SU-DHL-6 (cell line): ENCODE data around the gene ARHGAP28.

Source experiments
- H2AFZ ChIP-seq: fragments of 200-600 bp; sonication (generic); 2 replicates; pipeline ENCODE4 v1.6.1; 2014; ENCODE audit warnings: low read depth, mild to moderate bottlenecking, moderate library complexity, mixed read lengths, antibody characterized with exemption, low read length; ENCODE audit not compliant: severe bottlenecking
- H3F3A ChIP-seq: fragments of 200-600 bp; shearing (Covaris generic); 2 replicates; pipeline ENCODE4 v1.6.0; 2016; ENCODE audit warnings: antibody characterized with exemption, mild to moderate bottlenecking; ENCODE audit not compliant: insufficient read depth
- H3K27ac ChIP-seq: fragments of 200-600 bp; sonication (generic); 2 replicates; pipeline ENCODE4 v1.5.1; 2016; ENCODE audit warnings: low read depth, mild to moderate bottlenecking, low read length, moderate library complexity, mixed read lengths
- H3K27me3 ChIP-seq: fragments of 200-600 bp; sonication (generic), shearing (Covaris generic); 2 replicates; pipeline ENCODE4 v1.6.0; 2014; ENCODE audit warnings: mild to moderate bottlenecking, low read length
- H3K36me3 ChIP-seq: fragments of 200-600 bp; sonication (generic); 2 replicates; pipeline ENCODE4 v1.6.1; 2014; ENCODE audit warnings: mild to moderate bottlenecking, low read length, mixed read lengths
- H3K4me2 ChIP-seq: fragments of 300-600, 200-600 bp; shearing (Covaris generic), sonication (generic); 2 replicates; pipeline ENCODE4 v1.6.0; 2014; ENCODE audit warnings: low read length, low read depth, mild to moderate bottlenecking; ENCODE audit not compliant: poor library complexity, severe bottlenecking
- H3K4me3 ChIP-seq: fragments of 200-600 bp; sonication (generic); 2 replicates; pipeline ENCODE4 v1.5.1; 2014; ENCODE audit warnings: antibody characterized with exemption, low read length, mild to moderate bottlenecking, mixed read lengths; ENCODE audit not compliant: insufficient read depth, poor library complexity, severe bottlenecking
- H3K79me2 ChIP-seq: fragments of 200-600 bp; sonication (generic); 2 replicates; pipeline ENCODE4 v1.6.1; 2014; ENCODE audit warnings: mild to moderate bottlenecking, low read length, moderate library complexity; ENCODE audit not compliant: insufficient read depth
- H3K9ac ChIP-seq: fragments of 200-600 bp; sonication (generic); 2 replicates; pipeline ENCODE4 v1.7.0; 2014; ENCODE audit warnings: mild to moderate bottlenecking, low read length
- H3K9me2 ChIP-seq: fragments of 200-600 bp; sonication (generic); replicated peaks from 2 replicates; pipeline ENCODE4 v1.6.1; 2014; ENCODE audit warnings: low read length; ENCODE audit not compliant: insufficient read depth
- H3K9me3 ChIP-seq: fragments of 200-600 bp; sonication (generic); 2 replicates; pipeline ENCODE4 v1.6.1; 2014; ENCODE audit warnings: low read length, mixed read lengths; ENCODE audit not compliant: insufficient read depth
- H4K20me1 ChIP-seq: fragments of 200-600 bp; sonication (generic); 2 replicates; pipeline ENCODE4 v1.6.1; 2014; ENCODE audit warnings: low read depth, mild to moderate bottlenecking, antibody characterized with exemption, low read length, moderate library complexity, mixed read lengths
- EZH2phosphoT487 ChIP-seq: fragments of 200-600 bp; sonication (generic), shearing (Covaris generic); conservative IDR thresholded peaks from 2 replicates; pipeline ENCODE4 v1.6.1; 2018; ENCODE audit warnings: mild to moderate bottlenecking, antibody characterized with exemption, low read length, moderate library complexity, mixed read lengths
- TF ChIP-seq, protein P1 (sequence below): fragments of 200-600 bp; sonication (generic); IDR thresholded peaks from one replicate; pipeline ENCODE4 v1.5.1; 2017; ENCODE audit warnings: antibody characterized with exemption, mild to moderate bottlenecking, low read length, moderate library complexity; ENCODE audit not compliant: insufficient read depth, poor library complexity, severe bottlenecking

ARHGAP28 gene

DNA sequence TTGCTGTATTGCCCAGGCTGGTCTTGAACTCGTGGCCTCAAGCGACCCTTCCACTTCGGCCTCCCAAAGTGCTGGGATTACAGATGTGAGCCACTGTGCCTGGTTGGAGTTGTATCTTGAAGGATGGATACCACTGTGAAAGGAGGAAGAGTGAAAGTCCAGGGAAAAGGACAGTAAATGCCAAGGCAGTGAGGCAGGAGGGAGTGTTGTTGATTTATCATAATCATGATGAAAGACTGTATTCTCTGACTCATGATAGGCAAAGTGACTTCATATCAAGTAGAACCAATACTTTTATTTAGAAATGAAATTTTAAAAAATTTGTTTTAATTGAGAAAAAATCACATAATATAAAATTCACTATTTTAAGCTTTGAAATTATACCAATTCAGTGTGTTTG is 162.3 kb downstream of the ARHGAP28 start:
- Histone ChIP-seq H2AFZ (no peak overlapping the region), H3K9ac (no peak overlapping the region), H4K20me1 (no peaks in the 10 kb centered on the region), H3K4me2 (no peak overlapping the region), H3K79me2 (no peaks in the 10 kb centered on the region), H3K4me3 (no peak overlapping the region), H3K9me3 (no peaks in the 10 kb centered on the region), H3K27me3 (no peaks in the 10 kb centered on the region), H3F3A (no peaks in the 10 kb centered on the region), H3K9me2 (no peaks in the 10 kb centered on the region), H3K36me3 (no peaks in the 10 kb centered on the region), H3K27ac (no peak overlapping the region)
- TF ChIP-seq, protein P1, sequence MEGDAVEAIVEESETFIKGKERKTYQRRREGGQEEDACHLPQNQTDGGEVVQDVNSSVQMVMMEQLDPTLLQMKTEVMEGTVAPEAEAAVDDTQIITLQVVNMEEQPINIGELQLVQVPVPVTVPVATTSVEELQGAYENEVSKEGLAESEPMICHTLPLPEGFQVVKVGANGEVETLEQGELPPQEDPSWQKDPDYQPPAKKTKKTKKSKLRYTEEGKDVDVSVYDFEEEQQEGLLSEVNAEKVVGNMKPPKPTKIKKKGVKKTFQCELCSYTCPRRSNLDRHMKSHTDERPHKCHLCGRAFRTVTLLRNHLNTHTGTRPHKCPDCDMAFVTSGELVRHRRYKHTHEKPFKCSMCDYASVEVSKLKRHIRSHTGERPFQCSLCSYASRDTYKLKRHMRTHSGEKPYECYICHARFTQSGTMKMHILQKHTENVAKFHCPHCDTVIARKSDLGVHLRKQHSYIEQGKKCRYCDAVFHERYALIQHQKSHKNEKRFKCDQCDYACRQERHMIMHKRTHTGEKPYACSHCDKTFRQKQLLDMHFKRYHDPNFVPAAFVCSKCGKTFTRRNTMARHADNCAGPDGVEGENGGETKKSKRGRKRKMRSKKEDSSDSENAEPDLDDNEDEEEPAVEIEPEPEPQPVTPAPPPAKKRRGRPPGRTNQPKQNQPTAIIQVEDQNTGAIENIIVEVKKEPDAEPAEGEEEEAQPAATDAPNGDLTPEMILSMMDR, result no peak
- TF ChIP-seq EZH2phosphoT487, result no peak

DNA sequence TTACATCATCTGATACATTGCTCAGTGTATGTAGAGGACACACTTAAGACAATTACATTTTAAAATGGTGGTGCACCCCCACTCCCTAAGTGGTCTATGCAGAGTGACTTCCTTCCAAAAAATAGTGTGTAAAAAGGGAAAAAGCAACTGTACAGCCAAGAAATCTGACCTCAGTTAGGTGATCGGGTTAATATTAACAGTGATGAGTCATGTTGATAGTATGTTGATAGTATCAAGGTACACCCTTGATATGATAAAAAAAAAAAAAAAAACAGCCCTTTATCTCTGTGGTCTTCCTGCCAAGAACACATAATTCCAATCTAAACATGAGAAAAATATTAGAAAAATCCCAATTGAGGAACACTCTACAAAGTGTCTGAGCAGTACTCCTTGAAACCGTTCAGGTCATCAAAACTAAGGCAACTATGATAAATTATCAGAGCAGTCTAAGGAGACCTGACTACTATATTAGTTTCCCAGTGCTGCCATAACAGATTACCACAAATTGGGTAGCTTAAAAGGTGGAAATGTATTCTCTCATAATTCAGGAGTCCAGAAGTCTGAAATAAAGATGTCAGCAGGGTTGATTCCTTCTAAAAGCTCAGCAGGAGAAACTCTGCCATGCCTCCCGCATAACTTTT is 171.9 kb downstream of the ARHGAP28 start:
- H3K79me2 ChIP-seq, result no peaks in the 10 kb centered on the region
- no peak overlapping the region for H3K9ac ChIP-seq
- no peaks in the 10 kb centered on the region for H4K20me1 ChIP-seq
- no peaks in the 10 kb centered on the region for H3K36me3 ChIP-seq
- no peak for TF ChIP-seq EZH2phosphoT487
- TF ChIP-seq, protein P1, result no peak
- H3K4me2 ChIP-seq, result no peak overlapping the region
- H3K9me2 ChIP-seq, result no peaks in the 10 kb centered on the region
- no peaks in the 10 kb centered on the region for H3K9me3 ChIP-seq
- H2AFZ ChIP-seq, result no peak overlapping the region
- no peaks in the 10 kb centered on the region for H3F3A ChIP-seq
- H3K27ac ChIP-seq, result no peak overlapping the region
- no peaks in the 10 kb centered on the region for H3K27me3 ChIP-seq
- H3K4me3 ChIP-seq, result no peak overlapping the region

DNA sequence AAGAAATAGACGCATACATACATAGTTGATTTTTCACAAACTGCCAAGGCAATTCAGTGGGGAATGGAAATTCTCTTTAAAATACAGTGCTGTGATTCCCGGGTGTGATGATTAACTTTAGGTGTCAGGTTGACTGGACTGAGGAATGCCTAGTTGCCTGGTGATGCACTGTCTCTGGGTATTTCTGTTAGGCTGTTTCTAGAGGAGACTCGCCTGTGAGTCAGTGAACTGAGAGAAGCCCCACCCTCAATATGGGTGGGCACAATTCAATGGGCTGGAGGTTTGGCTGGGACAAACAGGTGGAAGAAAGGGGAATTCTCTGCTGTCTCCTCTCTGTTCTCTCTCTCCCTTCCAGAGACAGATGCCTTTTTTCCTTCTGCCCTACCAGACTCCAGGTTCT is 187.6 kb downstream of the ARHGAP28 start:
- H3F3A ChIP-seq, result no peaks in the 10 kb centered on the region
- no peaks in the 10 kb centered on the region for H4K20me1 ChIP-seq
- H3K4me2 ChIP-seq, result no peak overlapping the region
- no peak overlapping the region for H3K9ac ChIP-seq
- H3K36me3 ChIP-seq, result no peaks in the 10 kb centered on the region
- H3K27me3 ChIP-seq, result no peaks in the 10 kb centered on the region
- no peak overlapping the region for H3K27ac ChIP-seq
- no peaks in the 10 kb centered on the region for H3K79me2 ChIP-seq
- H3K9me3 ChIP-seq, result no peaks in the 10 kb centered on the region
- H3K9me2 ChIP-seq, result no peaks in the 10 kb centered on the region
- TF ChIP-seq, protein P1, result no peak
- TF ChIP-seq EZH2phosphoT487, result no peak
- H3K4me3 ChIP-seq, result no peak overlapping the region
- H2AFZ ChIP-seq, result no peak overlapping the region
